ENCODE results near the gene RAB7B.

RAB7B gene

DNA sequence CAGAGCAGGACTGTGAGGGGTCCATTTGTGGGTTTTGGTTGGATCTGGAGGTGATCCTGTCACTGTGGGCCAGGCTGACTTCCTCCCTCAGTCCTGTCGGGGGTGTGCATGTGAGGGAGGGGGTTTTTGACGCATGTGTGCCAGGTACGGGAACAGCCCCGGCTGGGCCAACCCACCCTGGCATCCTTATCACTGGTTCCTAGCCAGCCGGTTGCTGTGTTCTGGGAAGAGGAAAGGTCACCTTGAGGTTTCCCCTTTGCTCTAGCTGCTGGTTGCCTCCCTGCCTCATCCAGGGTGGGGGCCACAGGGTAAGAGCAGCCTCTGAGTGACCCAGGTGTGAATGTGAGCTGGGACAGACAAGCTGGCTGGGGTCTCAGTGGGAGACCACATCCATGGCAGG is 62.5 kb downstream of the RAB7B start:
- DNase-seq (ENCODE audit: low read depth) = no peak
- H3K4me3 ChIP-seq (ENCODE audit: low read depth, low read length) = no peak overlapping the region
- TF ChIP-seq POLR2A (IDR thresholded peaks at IDR 0.05; ENCODE audit: extremely low read depth, insufficient read length) (no peak), MYC (IDR thresholded peaks at IDR 0.05; ENCODE audit: low read depth, low read length) (no peak)
- TF ChIP-seq, protein P1, sequence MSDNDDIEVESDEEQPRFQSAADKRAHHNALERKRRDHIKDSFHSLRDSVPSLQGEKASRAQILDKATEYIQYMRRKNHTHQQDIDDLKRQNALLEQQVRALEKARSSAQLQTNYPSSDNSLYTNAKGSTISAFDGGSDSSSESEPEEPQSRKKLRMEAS (IDR thresholded peaks at IDR 0.05; ENCODE audit: low read depth, low read length) = no peak
- TF ChIP-seq, protein P2, sequence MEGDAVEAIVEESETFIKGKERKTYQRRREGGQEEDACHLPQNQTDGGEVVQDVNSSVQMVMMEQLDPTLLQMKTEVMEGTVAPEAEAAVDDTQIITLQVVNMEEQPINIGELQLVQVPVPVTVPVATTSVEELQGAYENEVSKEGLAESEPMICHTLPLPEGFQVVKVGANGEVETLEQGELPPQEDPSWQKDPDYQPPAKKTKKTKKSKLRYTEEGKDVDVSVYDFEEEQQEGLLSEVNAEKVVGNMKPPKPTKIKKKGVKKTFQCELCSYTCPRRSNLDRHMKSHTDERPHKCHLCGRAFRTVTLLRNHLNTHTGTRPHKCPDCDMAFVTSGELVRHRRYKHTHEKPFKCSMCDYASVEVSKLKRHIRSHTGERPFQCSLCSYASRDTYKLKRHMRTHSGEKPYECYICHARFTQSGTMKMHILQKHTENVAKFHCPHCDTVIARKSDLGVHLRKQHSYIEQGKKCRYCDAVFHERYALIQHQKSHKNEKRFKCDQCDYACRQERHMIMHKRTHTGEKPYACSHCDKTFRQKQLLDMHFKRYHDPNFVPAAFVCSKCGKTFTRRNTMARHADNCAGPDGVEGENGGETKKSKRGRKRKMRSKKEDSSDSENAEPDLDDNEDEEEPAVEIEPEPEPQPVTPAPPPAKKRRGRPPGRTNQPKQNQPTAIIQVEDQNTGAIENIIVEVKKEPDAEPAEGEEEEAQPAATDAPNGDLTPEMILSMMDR (IDR thresholded peaks at IDR 0.05; ENCODE audit: low read depth, low read length) = no peak

DNA sequence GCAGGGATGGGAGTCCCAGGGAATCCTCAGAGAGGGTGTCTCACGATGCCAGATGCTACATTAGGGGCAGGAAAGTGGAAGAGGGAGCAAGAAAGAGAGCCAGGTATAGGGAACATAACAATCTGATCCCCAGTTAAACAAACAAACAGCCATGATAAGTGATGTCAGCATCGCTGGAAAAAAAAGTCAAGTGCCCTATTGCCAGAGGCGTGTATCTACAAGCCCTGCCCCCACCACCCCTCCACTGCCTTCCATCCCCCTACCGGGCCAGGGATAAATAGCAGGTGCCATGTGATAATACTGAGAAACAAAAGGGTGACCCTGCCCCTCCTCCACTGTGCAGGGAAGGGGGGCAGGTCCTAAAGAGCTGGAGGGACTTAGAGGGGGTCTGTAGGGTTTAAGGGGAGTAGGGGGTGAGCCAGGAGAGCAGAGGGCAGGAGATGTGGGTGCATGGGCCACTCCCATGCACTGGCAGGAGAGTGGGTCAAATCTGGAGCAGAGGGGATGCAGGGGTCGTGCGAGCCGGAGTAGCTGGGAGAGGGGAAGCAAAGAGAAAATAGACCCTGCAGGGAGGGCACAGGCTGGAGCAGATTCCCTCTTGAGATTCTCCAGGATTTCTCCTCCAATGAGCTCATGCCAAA is 63.4 kb downstream of the RAB7B start:
- TF ChIP-seq, protein P2 (IDR thresholded peaks at IDR 0.05; ENCODE audit: low read depth, low read length) = peak; percentile 10
- TF ChIP-seq, protein P1 (IDR thresholded peaks at IDR 0.05; ENCODE audit: low read depth, low read length) = no peak
- TF ChIP-seq MYC (IDR thresholded peaks at IDR 0.05; ENCODE audit: low read depth, low read length) = no peak
- peak; percentile 38 for DNase-seq (ENCODE audit: low read depth)
- H3K4me3 ChIP-seq (ENCODE audit: low read depth, low read length) = no peak overlapping the region

GRCh38 chr1:205938682-205939081 is 64.5 kb downstream of the RAB7B start:
- TF ChIP-seq MYC (IDR thresholded peaks at IDR 0.05; ENCODE audit: low read depth, low read length) = no peak
- TF ChIP-seq POLR2A (IDR thresholded peaks at IDR 0.05; ENCODE audit: extremely low read depth, insufficient read length) = no peak
- TF ChIP-seq, protein P2 (IDR thresholded peaks at IDR 0.05; ENCODE audit: low read depth, low read length) = no peak
- TF ChIP-seq, protein P1 (IDR thresholded peaks at IDR 0.05; ENCODE audit: low read depth, low read length) = no peak
- no peak for DNase-seq (ENCODE audit: low read depth)
- no peak overlapping the region for H3K4me3 ChIP-seq (ENCODE audit: low read depth, low read length)

DNA sequence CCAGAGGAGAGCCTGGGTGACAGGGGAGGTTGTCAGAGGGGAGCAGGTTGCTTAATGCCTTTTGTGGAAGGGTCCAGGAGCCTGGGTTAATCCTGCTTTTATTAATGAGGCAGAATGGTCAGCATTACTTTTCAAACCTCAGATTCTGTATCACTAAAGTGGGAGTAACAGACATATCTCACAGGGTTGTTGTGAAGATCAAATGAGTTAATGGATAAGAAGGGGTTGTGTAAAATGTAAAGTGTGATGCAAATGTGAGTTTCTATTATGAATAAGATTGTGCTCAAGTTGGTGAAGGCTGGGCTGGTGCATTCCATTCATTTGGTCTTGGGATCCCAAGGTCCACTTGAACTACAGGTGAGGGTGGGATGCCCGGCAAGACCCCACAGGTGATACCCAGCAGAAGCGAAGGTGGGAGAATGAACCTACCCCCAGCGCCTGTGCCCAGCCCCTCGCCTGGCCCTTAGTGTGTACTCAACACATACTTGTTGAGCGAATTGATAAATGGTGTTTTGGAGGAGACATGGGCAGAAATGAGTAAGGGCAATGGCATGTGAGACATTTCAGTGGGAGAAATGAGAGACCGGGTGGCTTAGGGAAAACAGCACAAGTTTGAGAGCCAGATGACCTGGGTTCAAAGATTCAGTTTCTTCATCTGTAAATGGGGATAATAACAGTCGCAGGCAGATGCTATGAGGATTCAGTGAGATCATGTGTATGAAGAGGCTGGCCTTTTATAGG is 66.2 kb downstream of the RAB7B start:
- no peak overlapping the region for H3K4me3 ChIP-seq (ENCODE audit: low read depth, low read length)
- TF ChIP-seq, protein P1 (IDR thresholded peaks at IDR 0.05; ENCODE audit: low read depth, low read length) = no peak
- TF ChIP-seq, protein P2 (IDR thresholded peaks at IDR 0.05; ENCODE audit: low read depth, low read length) = no peak
- TF ChIP-seq POLR2A (IDR thresholded peaks at IDR 0.05; ENCODE audit: extremely low read depth, insufficient read length) (no peak), MYC (IDR thresholded peaks at IDR 0.05; ENCODE audit: low read depth, low read length) (no peak)
- DNase-seq (ENCODE audit: low read depth) = no peak

- TF ChIP-seq POLR2A (IDR thresholded peaks at IDR 0.05; ENCODE audit: extremely low read depth, insufficient read length) (no peak), MYC (IDR thresholded peaks at IDR 0.05; ENCODE audit: low read depth, low read length) (no peak)
- TF ChIP-seq, protein P1 (IDR thresholded peaks at IDR 0.05; ENCODE audit: low read depth, low read length) = no peak
- TF ChIP-seq, protein P2 (IDR thresholded peaks at IDR 0.05; ENCODE audit: low read depth, low read length) = no peak
- H3K4me3 ChIP-seq (ENCODE audit: low read depth, low read length) = no peak overlapping the region
- no peak for DNase-seq (ENCODE audit: low read depth)
These were observed 66.9 kb downstream of the RAB7B start for GRCh38 chr1:205936311-205936710.

Measured in NB4 (cell line).